ENCODE measurements around the gene ANKRD10. TPM values are rescaled to one million over a fixed set of nuclear protein-coding genes. Genes with fewer than 3 reads are reported as not detected.

Gene ANKRD10
- total RNA-seq, 1 experiment from 2014 or later: 159 TPM

DNA sequence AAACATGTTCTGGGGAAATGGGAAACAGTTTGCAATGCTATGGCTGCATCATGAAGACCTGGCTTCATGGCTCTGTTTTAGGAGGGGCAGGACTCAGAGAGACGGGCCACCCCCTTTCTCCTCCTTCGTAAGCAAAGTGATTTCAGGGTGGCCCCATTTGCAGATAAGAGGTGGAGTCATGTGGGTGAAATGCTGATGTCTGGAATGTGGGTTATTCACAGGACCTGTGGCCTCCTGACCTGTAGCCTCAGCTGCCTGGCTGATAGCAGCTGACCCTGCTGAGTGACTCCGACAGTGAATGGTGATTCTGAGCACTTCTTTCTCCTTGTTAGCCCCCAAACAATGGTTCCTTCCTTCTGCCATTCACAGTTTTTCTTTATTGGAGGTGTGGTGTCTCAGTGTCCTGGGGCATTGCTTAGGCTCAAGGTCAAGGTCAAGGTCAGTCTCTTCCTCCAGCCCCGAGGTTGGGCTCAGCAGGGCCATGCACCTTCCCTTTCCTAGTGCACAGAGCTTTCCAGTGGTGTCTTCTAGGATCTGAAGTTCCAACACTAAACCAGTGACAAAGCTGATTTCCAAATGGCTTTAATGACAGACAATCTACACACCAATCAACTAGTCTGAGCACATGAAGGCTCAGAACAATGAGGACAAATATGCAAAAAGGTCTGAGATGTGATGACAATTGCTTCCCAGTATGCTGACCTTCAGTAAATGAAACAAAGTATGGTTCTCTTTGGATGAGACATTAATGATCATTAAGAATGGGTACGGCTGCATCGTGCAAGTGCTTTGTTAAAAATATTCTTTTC lies 49.6 kb upstream of the ANKRD10 start:
- no peaks in the 10 kb centered on the region for H3K27me3 ChIP-seq (ENCODE audit: insufficient read depth, low read length)
- no peaks in the 10 kb centered on the region for H3K23me2 ChIP-seq (ENCODE audit: insufficient read length, low read depth, low read length, poor library complexity, severe bottlenecking)
- H3K27ac Mint-ChIP-seq: peak overlapping the region in 1 of 3 experiments; percentile 37; a peak in 1 of 7 replicates

More for the DNA sequence above, 49.6 kb upstream of the ANKRD10 start:
- Mint-ChIP-seq H3K36me3 (ENCODE audit: insufficient read depth in 1 of 3, low read depth in 3 of 3) (peaks cover 5 to 28% (median 15%) of the 10 kb centered on the region in 3 experiments), H3K9me3 (peaks cover 48 to 58% of the 10 kb centered on the region in 2 experiments), H3K27me3 (ENCODE audit: low read depth) (peaks cover 2% of the 10 kb centered on the region; the same call in 1 of the 2 replicates), H3K4me1 (peaks cover 0 to 4% of the 10 kb centered on the region in 2 experiments; a peak in 2 of 4 replicates), H3K4me3 (no peak overlapping the region)
- Histone ChIP-seq H2BK5ac (ENCODE audit: insufficient read length, low read length) (no peak overlapping the region), H2AFZ (ENCODE audit: low read length) (no peak overlapping the region), H2BK15ac (ENCODE audit: low read depth, low read length) (no peak overlapping the region), H2BK20ac (ENCODE audit: low read depth, low read length, poor library complexity, severe bottlenecking) (no peak overlapping the region), H3K79me1 (ENCODE audit: insufficient read depth, low read depth, low read length, poor library complexity, severe bottlenecking) (no peaks in the 10 kb centered on the region), H3K23ac (ENCODE audit: insufficient read length, low read depth, low read length) (no peak overlapping the region), H3K4ac (ENCODE audit: low read depth, low read length) (no peak overlapping the region), H2AK5ac (ENCODE audit: insufficient read length, low read length) (no peak overlapping the region), H2BK120ac (ENCODE audit: low read depth, low read length, poor library complexity, severe bottlenecking) (no peak overlapping the region), H3K14ac (ENCODE audit: insufficient read depth, low read length) (no peak overlapping the region), H3K4me1 (ENCODE audit: insufficient read depth, low read length) (no peaks in the 10 kb centered on the region), H3T11ph (ENCODE audit: low read length) (no peak overlapping the region), H4K91ac (ENCODE audit: insufficient read length, low read depth, low read length) (no peak overlapping the region), H4K8ac (replicated peaks; ENCODE audit: insufficient read length, low read depth, low read length) (no peak overlapping the region), H4K20me1 (ENCODE audit: control insufficient read depth, insufficient read depth, insufficient read length) (no peaks in the 10 kb centered on the region), H4K5ac (ENCODE audit: insufficient read length, low read depth, low read length) (no peak overlapping the region), H3K27ac (ENCODE audit: insufficient read length, low read depth, low read length) (no peak overlapping the region), H3K79me2 (ENCODE audit: insufficient read depth, low read length) (no peaks in the 10 kb centered on the region), H3K9ac (ENCODE audit: extremely low read depth, insufficient read length, low read length) (no peak overlapping the region), H3K56ac (ENCODE audit: insufficient read length, low read depth, low read length) (no peak overlapping the region), H2BK12ac (ENCODE audit: insufficient read length, low read depth, low read length) (no peak overlapping the region), H3K9me3 (ENCODE audit: control insufficient read depth, low read depth, low read length) (peaks cover 23% of the 10 kb centered on the region), H3K18ac (ENCODE audit: insufficient read length, low read depth, low read length) (no peak overlapping the region), H3K4me2 (ENCODE audit: insufficient read depth, insufficient read length, low read length) (no peak overlapping the region)
- DNase-seq: no peak
- WGBS (ENCODE audit: extremely low coverage, insufficient read length, low lambda C conversion rate): no CpG with 5 or more reads among the region's 6 CpGs
- TF ChIP-seq, protein P1, sequence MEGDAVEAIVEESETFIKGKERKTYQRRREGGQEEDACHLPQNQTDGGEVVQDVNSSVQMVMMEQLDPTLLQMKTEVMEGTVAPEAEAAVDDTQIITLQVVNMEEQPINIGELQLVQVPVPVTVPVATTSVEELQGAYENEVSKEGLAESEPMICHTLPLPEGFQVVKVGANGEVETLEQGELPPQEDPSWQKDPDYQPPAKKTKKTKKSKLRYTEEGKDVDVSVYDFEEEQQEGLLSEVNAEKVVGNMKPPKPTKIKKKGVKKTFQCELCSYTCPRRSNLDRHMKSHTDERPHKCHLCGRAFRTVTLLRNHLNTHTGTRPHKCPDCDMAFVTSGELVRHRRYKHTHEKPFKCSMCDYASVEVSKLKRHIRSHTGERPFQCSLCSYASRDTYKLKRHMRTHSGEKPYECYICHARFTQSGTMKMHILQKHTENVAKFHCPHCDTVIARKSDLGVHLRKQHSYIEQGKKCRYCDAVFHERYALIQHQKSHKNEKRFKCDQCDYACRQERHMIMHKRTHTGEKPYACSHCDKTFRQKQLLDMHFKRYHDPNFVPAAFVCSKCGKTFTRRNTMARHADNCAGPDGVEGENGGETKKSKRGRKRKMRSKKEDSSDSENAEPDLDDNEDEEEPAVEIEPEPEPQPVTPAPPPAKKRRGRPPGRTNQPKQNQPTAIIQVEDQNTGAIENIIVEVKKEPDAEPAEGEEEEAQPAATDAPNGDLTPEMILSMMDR (conservative IDR thresholded peaks at IDR 0.05): no peak
